H9 (cell line): Measurements from ENCODE around the gene SDK1. TPM values are rescaled to one million over a fixed set of nuclear protein-coding genes. Genes with fewer than 3 reads are reported as not detected.
"Not testable (repeated sequence)": the region's sequence is repeated elsewhere in the genome, so short reads cannot be mapped to it uniquely, and the experiment has no call there.

Source experiments
- DNase-seq: peaks from one replicate; pipeline ENCODE4 v3.0.0-alpha.2; 2017
- H2AFZ ChIP-seq: one replicate; pipeline ENCODE4 v1.6.1; 2013; ENCODE audit warnings: mild to moderate bottlenecking, low read length, control low read depth, moderate library complexity
- H2AK5ac ChIP-seq: 2 replicates; pipeline ENCODE4 v1.6.1; 2013; ENCODE audit warnings: low read length, control low read depth, mixed read lengths; ENCODE audit not compliant: insufficient read length
- H2BK120ac ChIP-seq: one replicate; pipeline ENCODE4 v1.6.1; 2013; ENCODE audit warnings: low read depth, mild to moderate bottlenecking, low read length, control low read depth, inconsistent platforms; ENCODE audit not compliant: poor library complexity, severe bottlenecking
- H2BK12ac ChIP-seq: 2 replicates; pipeline ENCODE4 v1.6.1; 2013; ENCODE audit warnings: low read length, control low read depth, mixed read lengths, low read depth; ENCODE audit not compliant: insufficient read length
- H2BK15ac ChIP-seq: 2 replicates; pipeline ENCODE4 v1.6.1; 2013; ENCODE audit warnings: low read depth, low read length, control low read depth
- H2BK20ac ChIP-seq: one replicate; pipeline ENCODE4 v1.6.1; 2013; ENCODE audit warnings: low read depth, mild to moderate bottlenecking, low read length, control low read depth, inconsistent platforms; ENCODE audit not compliant: poor library complexity, severe bottlenecking
- H2BK5ac ChIP-seq: 2 replicates; pipeline ENCODE4 v1.6.1; 2013; ENCODE audit warnings: low read length, control low read depth, mixed read lengths; ENCODE audit not compliant: insufficient read length
- H3K14ac ChIP-seq: 2 replicates; pipeline ENCODE4 v1.6.1; 2013; ENCODE audit warnings: low read length, control low read depth; ENCODE audit not compliant: insufficient read depth
- H3K18ac ChIP-seq: 2 replicates; pipeline ENCODE4 v1.6.1; 2013; ENCODE audit warnings: low read depth, mild to moderate bottlenecking, mixed read lengths, low read length, control low read depth; ENCODE audit not compliant: insufficient read length
- H3K23ac ChIP-seq: 2 replicates; pipeline ENCODE4 v1.6.1; 2013; ENCODE audit warnings: low read length, control low read depth, mixed read lengths, low read depth; ENCODE audit not compliant: insufficient read length
- H3K23me2 ChIP-seq: 2 replicates; pipeline ENCODE4 v1.6.1; 2013; ENCODE audit warnings: low read depth, mild to moderate bottlenecking, mixed read lengths, low read length, control low read depth; ENCODE audit not compliant: insufficient read length, poor library complexity, severe bottlenecking
- H3K27ac ChIP-seq: 2 replicates; pipeline ENCODE4 v1.5.1; 2013; ENCODE audit warnings: low read length, control low read depth, mixed read lengths, low read depth; ENCODE audit not compliant: insufficient read length
- H3K27me3 ChIP-seq: 2 replicates; pipeline ENCODE4 v1.6.1; 2013; ENCODE audit warnings: low read length, control low read depth, inconsistent platforms; ENCODE audit not compliant: insufficient read depth
- H3K4ac ChIP-seq: 2 replicates; pipeline ENCODE4 v1.6.1; 2013; ENCODE audit warnings: low read depth, mild to moderate bottlenecking, control low read depth, inconsistent platforms, low read length, moderate library complexity
- H3K4me1 ChIP-seq: 2 replicates; pipeline ENCODE4 v1.6.1; 2013; ENCODE audit warnings: low read length, control low read depth, inconsistent platforms; ENCODE audit not compliant: insufficient read depth
- H3K4me2 ChIP-seq: 2 replicates; pipeline ENCODE4 v1.6.1; 2013; ENCODE audit warnings: low read length, control low read depth, mixed read lengths; ENCODE audit not compliant: insufficient read length, insufficient read depth
- H3K56ac ChIP-seq: 2 replicates; pipeline ENCODE4 v1.6.1; 2013; ENCODE audit warnings: low read depth, mild to moderate bottlenecking, mixed read lengths, low read length, control low read depth; ENCODE audit not compliant: insufficient read length
- H3K79me1 ChIP-seq: 2 replicates; pipeline ENCODE4 v1.6.1; 2013; ENCODE audit warnings: low read depth, mild to moderate bottlenecking, moderate library complexity, low read length, control low read depth, inconsistent platforms; ENCODE audit not compliant: insufficient read depth, poor library complexity, severe bottlenecking
- H3K79me2 ChIP-seq: 2 replicates; pipeline ENCODE4 v1.6.1; 2013; ENCODE audit warnings: low read length, control low read depth, inconsistent platforms; ENCODE audit not compliant: insufficient read depth
- H3K9ac ChIP-seq: 2 replicates; pipeline ENCODE4 v1.6.1; 2013; ENCODE audit warnings: low read length, control low read depth, mixed read lengths; ENCODE audit not compliant: insufficient read length; ENCODE audit errors: extremely low read depth
- H3K9me3 ChIP-seq: one replicate; pipeline ENCODE4 v1.6.1; 2013; ENCODE audit warnings: low read depth, low read length, inconsistent platforms; ENCODE audit not compliant: control insufficient read depth
- H3T11ph ChIP-seq: one replicate; pipeline ENCODE4 v1.6.1; 2013; ENCODE audit warnings: mild to moderate bottlenecking, low read length, control low read depth, inconsistent platforms
- H4K20me1 ChIP-seq: one replicate; pipeline ENCODE4 v1.6.1; 2013; ENCODE audit not compliant: control insufficient read depth, insufficient read length, insufficient read depth
- H4K5ac ChIP-seq: 2 replicates; pipeline ENCODE4 v1.6.1; 2013; ENCODE audit warnings: low read depth, mild to moderate bottlenecking, mixed read lengths, low read length, control low read depth; ENCODE audit not compliant: insufficient read length
- H4K8ac ChIP-seq: replicated peaks from 2 replicates; pipeline ENCODE4 v1.6.1; 2013; ENCODE audit warnings: low read length, control low read depth, mixed read lengths, low read depth; ENCODE audit not compliant: insufficient read length
- H4K91ac ChIP-seq: 2 replicates; pipeline ENCODE4 v1.6.1; 2013; ENCODE audit warnings: low read depth, mild to moderate bottlenecking, moderate library complexity, mixed read lengths, low read length, control low read depth; ENCODE audit not compliant: insufficient read length
- H3K27ac Mint-ChIP-seq, 3 experiments: 2 replicates in 2 of 3; 3 replicates in 1 of 3; pipeline ENCODE4 v1.8.0; 2020 to 2021; ENCODE audit warnings: mixed read lengths in 3 of 3, mild to moderate bottlenecking in 1 of 3, moderate library complexity in 1 of 3
- H3K27me3 Mint-ChIP-seq: 2 replicates; pipeline ENCODE4 v1.8.0; 2021; ENCODE audit warnings: low read depth, mild to moderate bottlenecking, moderate library complexity, mixed read lengths
- H3K36me3 Mint-ChIP-seq, 3 experiments: 2 replicates in 2 of 3; 3 replicates in 1 of 3; pipeline ENCODE4 v1.8.0; 2020 to 2021; ENCODE audit warnings: low read depth in 3 of 3, mixed read lengths in 3 of 3; ENCODE audit not compliant: insufficient read depth in 1 of 3
- H3K4me1 Mint-ChIP-seq, 2 experiments: 2 replicates each; pipeline ENCODE4 v1.8.0; 2020; ENCODE audit warnings: mixed read lengths in 2 of 2
- H3K4me3 Mint-ChIP-seq, 2 experiments: 2 replicates in 1 of 2; 3 replicates in 1 of 2; pipeline ENCODE4 v1.8.0; 2020 to 2021; ENCODE audit warnings: mild to moderate bottlenecking in 2 of 2, mixed read lengths in 2 of 2, moderate library complexity in 1 of 2
- H3K9me3 Mint-ChIP-seq, 2 experiments: 2 replicates in 1 of 2; 3 replicates in 1 of 2; pipeline ENCODE4 v1.8.0; 2020; ENCODE audit warnings: mild to moderate bottlenecking in 2 of 2, mixed read lengths in 2 of 2, moderate library complexity in 1 of 2
- CTCF ChIP-seq: fragments of 200-600 bp; sonication (generic); conservative IDR thresholded peaks from 3 replicates; pipeline ENCODE4 v1.8.0; 2021; ENCODE audit warnings: antibody characterized with exemption, mild to moderate bottlenecking
- WGBS: extraction: QIAGEN DNeasy Blood & Tissue Kit; methylation state at CpG from one replicate; pipeline ENCODE4 v1.1.7; 2013; ENCODE audit warnings: missing lambda C conversion rate, low lambda C conversion rate, mixed read lengths; ENCODE audit not compliant: insufficient read length; ENCODE audit errors: extremely low coverage; 5-methylcytosine and 5-hydroxymethylcytosine counted together
- total RNA-seq: library from RNA; stranded (reverse); gene quantifications from 2 replicates; pipeline ENCODE4 v1.2.1, GENCODE V29; 2021

SDK1 gene
- total RNA-seq, 1 experiment from 2014 or later, result 8.7 TPM

GRCh38 chr7:3754493-3755341, 453.7 kb downstream of the SDK1 start:
- Histone ChIP-seq H4K5ac (no peak overlapping the region), H4K91ac (no peak overlapping the region), H4K20me1 (no peaks in the 10 kb centered on the region), H3K9me3 (no peaks in the 10 kb centered on the region), H3K14ac (no peak overlapping the region), H3K79me1 (no peaks in the 10 kb centered on the region), H3K18ac (no peak overlapping the region), H2BK120ac (no peak overlapping the region), H3K4me2 (no peak overlapping the region), H3K56ac (no peak overlapping the region), H2BK20ac (no peak overlapping the region), H2BK15ac (no peak overlapping the region), H4K8ac (no peak overlapping the region), H3K9ac (no peak overlapping the region), H2BK5ac (no peak overlapping the region), H3K4me1 (no peaks in the 10 kb centered on the region), H3K23ac (no peak overlapping the region), H3K79me2 (no peaks in the 10 kb centered on the region), H3K23me2 (no peaks in the 10 kb centered on the region), H2AFZ (no peak overlapping the region), H2AK5ac (no peak overlapping the region), H3K27ac (no peak overlapping the region), H2BK12ac (no peak overlapping the region), H3K4ac (no peak overlapping the region), H3T11ph (no peak overlapping the region), H3K27me3 (no peaks in the 10 kb centered on the region)
- TF ChIP-seq CTCF, result no peak
- no CpG with 5 or more reads among the region's 15 CpGs for WGBS
- DNase-seq, result peak; percentile 41
- Mint-ChIP-seq H3K27ac (peak overlapping the region; percentile 4 to 93 (median 58); a peak in 4 of 7 replicates), H3K36me3 (no peaks in the 10 kb centered on the region), H3K27me3 (peaks cover 3% of the 10 kb centered on the region; the same call in 1 of the 2 replicates), H3K9me3 (no peaks in the 10 kb centered on the region), H3K4me3 (no peak overlapping the region), H3K4me1 (peaks cover 15 to 20% of the 10 kb centered on the region in 2 experiments)

- not testable (repeated sequence) for H3K23ac ChIP-seq, H2BK20ac ChIP-seq, H2BK120ac ChIP-seq, H3K9me3 Mint-ChIP-seq, H3K23me2 ChIP-seq, H2AK5ac ChIP-seq, H3K79me1 ChIP-seq, H3T11ph ChIP-seq, H3K27me3 Mint-ChIP-seq, H3K56ac ChIP-seq, H3K4me2 ChIP-seq, H3K36me3 Mint-ChIP-seq, DNase-seq, H3K27ac ChIP-seq, H2BK12ac ChIP-seq, H3K4ac ChIP-seq, H2AFZ ChIP-seq, H3K14ac ChIP-seq, H3K4me3 Mint-ChIP-seq, H4K20me1 ChIP-seq, H3K27me3 ChIP-seq, H3K79me2 ChIP-seq, H3K9me3 ChIP-seq, H4K5ac ChIP-seq, H4K91ac ChIP-seq, H2BK5ac ChIP-seq, H3K18ac ChIP-seq, H3K4me1 ChIP-seq, H2BK15ac ChIP-seq, H3K9ac ChIP-seq, H4K8ac ChIP-seq, H3K27ac Mint-ChIP-seq
- H3K4me1 Mint-ChIP-seq, result peaks cover 15 to 20% of the 10 kb centered on the region in 2 experiments
- no CpG with 5 or more reads among the region's 8 CpGs for WGBS
Observed at GRCh38 chr7:3755778-3756453, 454.9 kb downstream of the SDK1 start.
